Breast epithelium (tissue), 3 donors: Measurements from ENCODE around the gene LMNA.

Experiments used
- POLR2A ChIP-seq: fragments of 450-650 bp; IDR thresholded peaks from one replicate; pipeline ENCODE4 v1.6.1; 2016; ENCODE audit warnings: antibody characterized with exemption, mild to moderate bottlenecking, moderate library complexity
- POLR2AphosphoS5 ChIP-seq, 3 donors: sonication (generic); formaldehyde crosslinking; IDR thresholded peaks; one replicate each; pipeline ENCODE4 v1.6.1; 2017; ENCODE audit warnings: antibody characterized with exemption in 3 of 3
- TF ChIP-seq, protein P1 (sequence below), 3 donors: fragments of 450-650 bp; IDR thresholded peaks; one replicate each; pipeline ENCODE4 v1.5.1; 2016 to 2017; ENCODE audit warnings: antibody characterized with exemption in 3 of 3, mild to moderate bottlenecking in 3 of 3, moderate library complexity in 3 of 3

DNA sequence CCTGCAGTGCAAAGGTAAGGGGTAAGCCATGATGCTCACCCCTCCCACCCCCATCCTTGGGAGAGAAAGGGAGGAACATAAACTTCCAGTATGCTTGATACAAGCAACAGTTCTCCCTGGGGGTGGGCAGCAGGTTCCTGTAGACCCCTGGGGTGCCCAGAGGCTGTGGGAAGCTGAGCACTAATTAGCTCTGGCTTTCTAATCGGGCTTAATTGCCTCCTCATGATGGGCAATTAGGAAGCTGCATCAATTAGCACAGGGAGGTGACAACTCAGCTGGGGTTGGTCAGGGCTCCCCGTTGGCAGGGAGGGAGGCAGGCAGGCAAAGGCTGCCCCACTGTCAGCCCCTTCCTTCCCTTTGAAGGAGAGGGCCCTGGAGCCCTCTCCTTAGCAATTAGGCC is 15.7 kb upstream of the LMNA start:
- TF ChIP-seq, protein P1, sequence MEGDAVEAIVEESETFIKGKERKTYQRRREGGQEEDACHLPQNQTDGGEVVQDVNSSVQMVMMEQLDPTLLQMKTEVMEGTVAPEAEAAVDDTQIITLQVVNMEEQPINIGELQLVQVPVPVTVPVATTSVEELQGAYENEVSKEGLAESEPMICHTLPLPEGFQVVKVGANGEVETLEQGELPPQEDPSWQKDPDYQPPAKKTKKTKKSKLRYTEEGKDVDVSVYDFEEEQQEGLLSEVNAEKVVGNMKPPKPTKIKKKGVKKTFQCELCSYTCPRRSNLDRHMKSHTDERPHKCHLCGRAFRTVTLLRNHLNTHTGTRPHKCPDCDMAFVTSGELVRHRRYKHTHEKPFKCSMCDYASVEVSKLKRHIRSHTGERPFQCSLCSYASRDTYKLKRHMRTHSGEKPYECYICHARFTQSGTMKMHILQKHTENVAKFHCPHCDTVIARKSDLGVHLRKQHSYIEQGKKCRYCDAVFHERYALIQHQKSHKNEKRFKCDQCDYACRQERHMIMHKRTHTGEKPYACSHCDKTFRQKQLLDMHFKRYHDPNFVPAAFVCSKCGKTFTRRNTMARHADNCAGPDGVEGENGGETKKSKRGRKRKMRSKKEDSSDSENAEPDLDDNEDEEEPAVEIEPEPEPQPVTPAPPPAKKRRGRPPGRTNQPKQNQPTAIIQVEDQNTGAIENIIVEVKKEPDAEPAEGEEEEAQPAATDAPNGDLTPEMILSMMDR (IDR thresholded peaks at IDR 0.05), result no peak
- no peak for TF ChIP-seq POLR2A
- no peak for TF ChIP-seq POLR2AphosphoS5 (IDR thresholded peaks at IDR 0.05)
